GM12801 (cell line): ENCODE measurements around the gene ARHGAP6.

Source experiments
- CTCF ChIP-seq: IDR thresholded peaks from one replicate; pipeline ENCODE4 v1.5.1; 2011; ENCODE audit warnings: control low read depth; ENCODE audit not compliant: insufficient read length; ENCODE audit errors: extremely low read depth

Gene ARHGAP6

GRCh38 chrX:11105080-11105479, 560.6 kb downstream of the ARHGAP6 start:
- no peak for TF ChIP-seq CTCF

GRCh38 chrX:11103751-11104150, 562.0 kb downstream of the ARHGAP6 start:
- no peak for TF ChIP-seq CTCF

GRCh38 chrX:11103006-11103405, 562.7 kb downstream of the ARHGAP6 start:
- TF ChIP-seq CTCF, result no peak

GRCh38 chrX:11100281-11101035, 565.3 kb downstream of the ARHGAP6 start:
- TF ChIP-seq CTCF, result no peak

GRCh38 chrX:11099465-11099864, 566.3 kb downstream of the ARHGAP6 start:
- TF ChIP-seq CTCF, result no peak

GRCh38 chrX:11097933-11098332, 567.8 kb downstream of the ARHGAP6 start:
- no peak for TF ChIP-seq CTCF

- TF ChIP-seq CTCF, result no peak
Observed at GRCh38 chrX:11089802-11090201, 575.9 kb downstream of the ARHGAP6 start.
